ENCODE measurements around the gene CTDSPL.

DNA sequence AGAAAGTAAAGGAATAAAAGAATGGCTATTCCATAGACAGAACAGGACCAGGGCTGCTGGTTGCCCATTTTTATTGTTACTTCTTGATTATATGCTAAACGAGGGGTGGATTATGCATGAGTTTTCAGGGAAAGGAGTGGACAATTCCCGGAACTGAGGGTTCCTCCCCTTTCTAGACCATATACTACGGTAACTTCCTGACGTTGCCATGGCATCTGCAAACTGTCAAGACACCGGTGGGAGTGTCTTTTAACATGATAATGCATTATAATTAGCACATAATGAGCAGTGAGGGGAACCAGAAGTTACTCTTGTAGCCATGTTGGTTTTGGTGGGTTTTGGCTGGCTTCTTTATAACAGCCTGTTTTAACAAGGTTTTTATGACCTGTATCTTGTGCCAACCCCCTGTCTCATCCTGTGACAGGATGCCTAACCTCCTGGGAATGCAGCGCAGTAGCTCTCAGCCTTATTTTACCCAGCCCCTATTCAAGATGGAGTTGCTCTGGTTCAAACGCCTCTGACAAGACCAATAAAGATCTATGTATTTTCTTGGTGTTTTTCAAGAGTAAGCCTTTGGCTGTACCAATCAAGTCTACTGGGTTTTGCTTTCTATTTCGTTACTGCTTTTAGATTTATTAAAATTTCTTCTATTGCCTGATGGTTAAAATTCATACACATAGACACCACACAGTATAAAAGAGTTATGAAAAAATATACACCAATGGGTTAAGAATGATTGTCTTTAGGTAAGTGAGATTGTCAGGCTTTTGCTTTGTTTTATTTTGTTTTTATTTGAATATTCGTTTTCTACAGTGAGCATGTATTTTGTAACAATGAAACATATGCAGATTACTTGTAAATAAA is 37.4 kb upstream of the CTDSPL start:
- TF ChIP-seq, protein P1, sequence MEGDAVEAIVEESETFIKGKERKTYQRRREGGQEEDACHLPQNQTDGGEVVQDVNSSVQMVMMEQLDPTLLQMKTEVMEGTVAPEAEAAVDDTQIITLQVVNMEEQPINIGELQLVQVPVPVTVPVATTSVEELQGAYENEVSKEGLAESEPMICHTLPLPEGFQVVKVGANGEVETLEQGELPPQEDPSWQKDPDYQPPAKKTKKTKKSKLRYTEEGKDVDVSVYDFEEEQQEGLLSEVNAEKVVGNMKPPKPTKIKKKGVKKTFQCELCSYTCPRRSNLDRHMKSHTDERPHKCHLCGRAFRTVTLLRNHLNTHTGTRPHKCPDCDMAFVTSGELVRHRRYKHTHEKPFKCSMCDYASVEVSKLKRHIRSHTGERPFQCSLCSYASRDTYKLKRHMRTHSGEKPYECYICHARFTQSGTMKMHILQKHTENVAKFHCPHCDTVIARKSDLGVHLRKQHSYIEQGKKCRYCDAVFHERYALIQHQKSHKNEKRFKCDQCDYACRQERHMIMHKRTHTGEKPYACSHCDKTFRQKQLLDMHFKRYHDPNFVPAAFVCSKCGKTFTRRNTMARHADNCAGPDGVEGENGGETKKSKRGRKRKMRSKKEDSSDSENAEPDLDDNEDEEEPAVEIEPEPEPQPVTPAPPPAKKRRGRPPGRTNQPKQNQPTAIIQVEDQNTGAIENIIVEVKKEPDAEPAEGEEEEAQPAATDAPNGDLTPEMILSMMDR (conservative IDR thresholded peaks at IDR 0.05): no peak
- no peak for TF ChIP-seq EZH2 (IDR thresholded peaks at IDR 0.05; ENCODE audit: low read depth)

Data from PC-9 (cell line).